Posterior vena cava (tissue), 2 donors: ENCODE results near the gene LDHD. TPM values are rescaled to one million over a fixed set of nuclear protein-coding genes. Genes with fewer than 3 reads are reported as not detected.
A peak's percentile ranks its signal among the peaks of the same experiment; 100 is the strongest.
"Not testable (repeated sequence)": the region's sequence is repeated elsewhere in the genome, so short reads cannot be mapped to it uniquely, and the experiment has no call there.

Experiments
- DNase-seq: peaks from one replicate; pipeline ENCODE4 v3.0.0-alpha.2; 2020; ENCODE audit warnings: low spot score
- intact Hi-C, 2 donors: fragments of 100-400 bp; cut with DNase I; formaldehyde crosslinking; loops; one replicate each; pipeline versions ENCODE4 v1.14.1 to v1.14.2; 2022 to 2023
- long read RNA-seq, 2 donors: library from polyadenylated mRNA; unstranded; transcript quantifications; one replicate each; pipeline ENCODE4 v2.0.0, GENCODE V29; 2020 to 2021
- total RNA-seq, 2 donors: library from RNA; stranded (reverse); fragmentation: NEBNext Ultra II Directional; extraction: Animal tissue kit (Norgen Biotek cat#: 25700); gene quantifications; one replicate each; pipeline ENCODE4 v1.2.1, GENCODE V29; 2021
- donor health status: DM: yes; HTN: yes; CAD: no.
- donor health status: DM: yes; HTN: yes; CAD: no.

Gene LDHD
- 1 to 10 TPM in 1 of 2 donors, under 1 TPM in 1; 0.52 to 2.3 TPM for total RNA-seq
- long read RNA-seq, donor 1, result 0 reads
- long read RNA-seq, donor 2, transcript LDHD-202 (11 exons, 1,966 nt), result major isoform, 5 of 5 reads
- long read RNA-seq, donor 2, partial matches to known transcripts, result 0 of 5 reads
- long read RNA-seq, donor 2, other reads (novel, unspliced or antisense), result 0 of 5 reads

- peak; percentile 90 for DNase-seq
- intact Hi-C loops, result no loop called here
Measured at GRCh38 chr16:75116081-75116910, at the start of gene LDHD. Gene LDHD, minus strand, starts transcription at chr16:75116780. Its CDS starts 60 bp downstream, at chr16:75116720.

GRCh38 chr16:75160386-75160785 is 43.8 kb upstream of the LDHD start:
- DNase-seq, result no peak
- intact Hi-C loops, result no loop called here

GRCh38 chr16:75152635-75153034 is 36.1 kb upstream of the LDHD start:
- intact Hi-C loops, result no loop called here
- DNase-seq, result no peak

- DNase-seq, result no peak
- intact Hi-C loops, result no loop called here
Measured at GRCh38 chr16:75151798-75152197, 35.2 kb upstream of the LDHD start.

- peak; percentile 98 for DNase-seq
- intact Hi-C loops, result no loop called here
Measured at GRCh38 chr16:75148311-75149195, 32.0 kb upstream of the LDHD start, which contains the start of gene ZFP1. Gene ZFP1, plus strand, starts transcription at chr16:75148524. Its CDS starts 4,428 bp downstream, at chr16:75152952.

GRCh38 chr16:75147968-75148310 is 31.4 kb upstream of the LDHD start:
- DNase-seq, result no peak
- intact Hi-C loops, result no loop called here

GRCh38 chr16:75143941-75144340 is 27.4 kb upstream of the LDHD start:
- intact Hi-C loops, result no loop called here
- DNase-seq, result no peak

- intact Hi-C loops, result no loop called here
- no peak for DNase-seq
Measured at GRCh38 chr16:75139498-75139897, 22.9 kb upstream of the LDHD start.

GRCh38 chr16:75138636-75139035 is 22.1 kb upstream of the LDHD start:
- DNase-seq, result no peak
- intact Hi-C loops, result no loop called here

- intact Hi-C loops, result no loop called here
- no peak for DNase-seq
Measured at GRCh38 chr16:75138233-75138632, 21.7 kb upstream of the LDHD start.

GRCh38 chr16:75131081-75131480 is 14.5 kb upstream of the LDHD start:
- intact Hi-C loops, result no loop called here
- no peak for DNase-seq

GRCh38 chr16:75130150-75130771 is 13.7 kb upstream of the LDHD start:
- intact Hi-C loops, result no loop called here
- DNase-seq, result no peak

GRCh38 chr16:75129421-75130149 is 13.0 kb upstream of the LDHD start:
- DNase-seq, intact Hi-C loops: not testable (repeated sequence)

GRCh38 chr16:75127713-75128415 is 11.3 kb upstream of the LDHD start:
- intact Hi-C loops, result no loop called here
- no peak for DNase-seq

GRCh38 chr16:75122609-75123008 is 6.0 kb upstream of the LDHD start:
- intact Hi-C loops, result no loop called here
- no peak for DNase-seq

- intact Hi-C loops, result no loop called here
- no peak for DNase-seq
Measured at GRCh38 chr16:75121949-75122568, 5.5 kb upstream of the LDHD start.

- intact Hi-C loops, result no loop called here
- no peak for DNase-seq
Measured at GRCh38 chr16:75120253-75120652, 3.7 kb upstream of the LDHD start.

- intact Hi-C loops, result no loop called here
- no peak for DNase-seq
Measured at GRCh38 chr16:75118943-75119539, 2.5 kb upstream of the LDHD start.
